ENCODE data around the gene SBF2. TPM values are rescaled to one million over a fixed set of nuclear protein-coding genes. Genes with fewer than 3 reads are reported as not detected.

SBF2 gene
- total RNA-seq, 1 donor from 2014 or later = 5.3 TPM

GRCh38 chr11:9895006-9895405 is 399.0 kb downstream of the SBF2 start:
- Mint-ChIP-seq H3K4me1 (ENCODE audit: low read depth) (peaks cover 5% of the 10 kb centered on the region), H3K27me3 (ENCODE audit: insufficient read depth) (peaks cover 4% of the 10 kb centered on the region), H3K27ac (no peak overlapping the region), H3K36me3 (ENCODE audit: low read depth) (no peaks in the 10 kb centered on the region), H3K4me3 (no peak overlapping the region), H3K9me3 (no peaks in the 10 kb centered on the region)
- no peak for DNase-seq (ENCODE audit: low spot score)
- intact Hi-C loops (cut with micrococcal nuclease) = no loop called here

GRCh38 chr11:9893474-9893873 is 400.5 kb downstream of the SBF2 start:
- Mint-ChIP-seq H3K4me3 (no peak overlapping the region), H3K4me1 (ENCODE audit: low read depth) (peaks cover 5% of the 10 kb centered on the region), H3K9me3 (no peaks in the 10 kb centered on the region), H3K27me3 (ENCODE audit: insufficient read depth) (peaks cover 4% of the 10 kb centered on the region), H3K27ac (no peak overlapping the region), H3K36me3 (ENCODE audit: low read depth) (no peaks in the 10 kb centered on the region)
- no peak for DNase-seq (ENCODE audit: low spot score)
- intact Hi-C loops (cut with micrococcal nuclease) = no loop called here

- Mint-ChIP-seq H3K4me1 (ENCODE audit: low read depth) (peaks cover 5% of the 10 kb centered on the region), H3K27ac (no peak overlapping the region), H3K27me3 (ENCODE audit: insufficient read depth) (peaks cover 4% of the 10 kb centered on the region), H3K36me3 (ENCODE audit: low read depth) (no peaks in the 10 kb centered on the region), H3K4me3 (no peak overlapping the region), H3K9me3 (no peaks in the 10 kb centered on the region)
- DNase-seq (ENCODE audit: low spot score) = no peak
- intact Hi-C loops (cut with micrococcal nuclease) = no loop called here
Measured at GRCh38 chr11:9888938-9889337, 405.1 kb downstream of the SBF2 start.

GRCh38 chr11:9887472-9887871 is 406.5 kb downstream of the SBF2 start:
- Mint-ChIP-seq H3K4me3 (no peak overlapping the region), H3K9me3 (no peaks in the 10 kb centered on the region), H3K27me3 (ENCODE audit: insufficient read depth) (peaks cover 4% of the 10 kb centered on the region), H3K27ac (no peak overlapping the region), H3K36me3 (ENCODE audit: low read depth) (no peaks in the 10 kb centered on the region), H3K4me1 (ENCODE audit: low read depth) (peaks cover 5% of the 10 kb centered on the region)
- no peak for DNase-seq (ENCODE audit: low spot score)
- intact Hi-C loops (cut with micrococcal nuclease) = no loop called here

- H3K27ac Mint-ChIP-seq = no peak overlapping the region
- no peaks in the 10 kb centered on the region for H3K9me3 Mint-ChIP-seq
- intact Hi-C loops (cut with micrococcal nuclease) = no loop called here
- H3K27me3 Mint-ChIP-seq (ENCODE audit: insufficient read depth) = peaks cover 7% of the 10 kb centered on the region
- H3K4me1 Mint-ChIP-seq (ENCODE audit: low read depth) = peaks cover 5% of the 10 kb centered on the region
- DNase-seq (ENCODE audit: low spot score) = no peak
- H3K36me3 Mint-ChIP-seq (ENCODE audit: low read depth) = no peaks in the 10 kb centered on the region
- no peak overlapping the region for H3K4me3 Mint-ChIP-seq
Measured at GRCh38 chr11:9886595-9886994, 407.4 kb downstream of the SBF2 start.

GRCh38 chr11:9884601-9885000 is 409.4 kb downstream of the SBF2 start:
- H3K4me3 Mint-ChIP-seq = no peak overlapping the region
- peaks cover 7% of the 10 kb centered on the region for H3K27me3 Mint-ChIP-seq (ENCODE audit: insufficient read depth)
- H3K9me3 Mint-ChIP-seq = no peaks in the 10 kb centered on the region
- intact Hi-C loops (cut with micrococcal nuclease) = no loop called here
- no peak for DNase-seq (ENCODE audit: low spot score)
- no peaks in the 10 kb centered on the region for H3K4me1 Mint-ChIP-seq (ENCODE audit: low read depth)
- H3K27ac Mint-ChIP-seq = no peak overlapping the region
- no peaks in the 10 kb centered on the region for H3K36me3 Mint-ChIP-seq (ENCODE audit: low read depth)

GRCh38 chr11:9880657-9881056 is 413.4 kb downstream of the SBF2 start:
- intact Hi-C loops (cut with micrococcal nuclease) = no loop called here
- peaks cover 3% of the 10 kb centered on the region for H3K27me3 Mint-ChIP-seq (ENCODE audit: insufficient read depth)
- DNase-seq (ENCODE audit: low spot score) = no peak
- no peaks in the 10 kb centered on the region for H3K36me3 Mint-ChIP-seq (ENCODE audit: low read depth)
- H3K4me1 Mint-ChIP-seq (ENCODE audit: low read depth) = no peaks in the 10 kb centered on the region
- no peak overlapping the region for H3K4me3 Mint-ChIP-seq
- no peak overlapping the region for H3K27ac Mint-ChIP-seq
- no peaks in the 10 kb centered on the region for H3K9me3 Mint-ChIP-seq

- intact Hi-C loops (cut with micrococcal nuclease) = no loop called here
- Mint-ChIP-seq H3K4me1 (ENCODE audit: low read depth) (no peaks in the 10 kb centered on the region), H3K4me3 (no peak overlapping the region), H3K9me3 (no peaks in the 10 kb centered on the region), H3K27me3 (ENCODE audit: insufficient read depth) (peaks cover 3% of the 10 kb centered on the region), H3K36me3 (ENCODE audit: low read depth) (no peaks in the 10 kb centered on the region), H3K27ac (no peak overlapping the region)
- DNase-seq (ENCODE audit: low spot score) = no peak
Measured at GRCh38 chr11:9878936-9879335, 415.1 kb downstream of the SBF2 start.

- H3K36me3 Mint-ChIP-seq (ENCODE audit: low read depth) = no peaks in the 10 kb centered on the region
- no peak for DNase-seq (ENCODE audit: low spot score)
- intact Hi-C loops (cut with micrococcal nuclease) = no loop called here
- H3K4me3 Mint-ChIP-seq = no peak overlapping the region
- H3K27ac Mint-ChIP-seq = no peak overlapping the region
- H3K4me1 Mint-ChIP-seq (ENCODE audit: low read depth) = no peaks in the 10 kb centered on the region
- H3K9me3 Mint-ChIP-seq = no peaks in the 10 kb centered on the region
- H3K27me3 Mint-ChIP-seq (ENCODE audit: insufficient read depth) = no peaks in the 10 kb centered on the region
Measured at GRCh38 chr11:9876331-9876730, 417.7 kb downstream of the SBF2 start.

GRCh38 chr11:9875862-9876261 is 418.2 kb downstream of the SBF2 start:
- no peaks in the 10 kb centered on the region for H3K9me3 Mint-ChIP-seq
- no peak overlapping the region for H3K27ac Mint-ChIP-seq
- H3K4me1 Mint-ChIP-seq (ENCODE audit: low read depth) = no peaks in the 10 kb centered on the region
- intact Hi-C loops (cut with micrococcal nuclease) = no loop called here
- no peak for DNase-seq (ENCODE audit: low spot score)
- H3K27me3 Mint-ChIP-seq (ENCODE audit: insufficient read depth) = no peaks in the 10 kb centered on the region
- H3K36me3 Mint-ChIP-seq (ENCODE audit: low read depth) = no peaks in the 10 kb centered on the region
- H3K4me3 Mint-ChIP-seq = no peak overlapping the region

- Mint-ChIP-seq H3K9me3 (no peaks in the 10 kb centered on the region), H3K27me3 (ENCODE audit: insufficient read depth) (no peaks in the 10 kb centered on the region), H3K27ac (no peak overlapping the region), H3K36me3 (ENCODE audit: low read depth) (no peaks in the 10 kb centered on the region), H3K4me3 (no peak overlapping the region), H3K4me1 (ENCODE audit: low read depth) (no peaks in the 10 kb centered on the region)
- no peak for DNase-seq (ENCODE audit: low spot score)
- intact Hi-C loops (cut with micrococcal nuclease) = no loop called here
Measured at GRCh38 chr11:9875399-9875798, 418.6 kb downstream of the SBF2 start.

- no peak for DNase-seq (ENCODE audit: low spot score)
- Mint-ChIP-seq H3K27me3 (ENCODE audit: insufficient read depth) (no peaks in the 10 kb centered on the region), H3K4me1 (ENCODE audit: low read depth) (no peaks in the 10 kb centered on the region), H3K9me3 (no peaks in the 10 kb centered on the region), H3K27ac (no peak overlapping the region), H3K4me3 (no peak overlapping the region), H3K36me3 (ENCODE audit: low read depth) (no peaks in the 10 kb centered on the region)
- intact Hi-C loops (cut with micrococcal nuclease) = no loop called here
Measured at GRCh38 chr11:9874466-9874865, 419.6 kb downstream of the SBF2 start.

GRCh38 chr11:9868641-9869040 is 425.4 kb downstream of the SBF2 start:
- H3K27ac Mint-ChIP-seq = no peak overlapping the region
- no peaks in the 10 kb centered on the region for H3K9me3 Mint-ChIP-seq
- H3K4me3 Mint-ChIP-seq = no peak overlapping the region
- no peak for DNase-seq (ENCODE audit: low spot score)
- no peaks in the 10 kb centered on the region for H3K4me1 Mint-ChIP-seq (ENCODE audit: low read depth)
- H3K27me3 Mint-ChIP-seq (ENCODE audit: insufficient read depth) = peaks cover 4% of the 10 kb centered on the region
- intact Hi-C loops (cut with micrococcal nuclease) = loop anchor here (10.0 kb wide), 1 partner anchor 254 kb away; no protein-coding TSS in a partner anchor
- no peaks in the 10 kb centered on the region for H3K36me3 Mint-ChIP-seq (ENCODE audit: low read depth)

GRCh38 chr11:9862981-9863380 is 431.0 kb downstream of the SBF2 start:
- Mint-ChIP-seq H3K4me3 (no peak overlapping the region), H3K36me3 (ENCODE audit: low read depth) (peaks cover 3% of the 10 kb centered on the region), H3K27ac (no peak overlapping the region), H3K4me1 (ENCODE audit: low read depth) (peaks cover 34% of the 10 kb centered on the region), H3K27me3 (ENCODE audit: insufficient read depth) (peaks cover 4% of the 10 kb centered on the region), H3K9me3 (no peaks in the 10 kb centered on the region)
- intact Hi-C loops (cut with micrococcal nuclease) = loop anchor here (1.0 to 10.0 kb wide), 5 partner anchors 110 to 460 kb away; partner anchors contain the start of gene ADM
- no peak for DNase-seq (ENCODE audit: low spot score)
